ENCODE data around the gene NOBOX. TPM values are rescaled to one million over a fixed set of nuclear protein-coding genes. Genes with fewer than 3 reads are reported as not detected.

Gene NOBOX
- total and polyA plus RNA-seq, 2 donors (not counting 1 experiment from before 2014, with no cell fraction given): not detected

- H3K79me2 ChIP-seq (ENCODE audit: control insufficient read depth, insufficient read depth, low read length): no peaks in the 10 kb centered on the region
- H3K9ac ChIP-seq (ENCODE audit: low read length): no peak overlapping the region
- Mint-ChIP-seq H3K27me3 (peaks cover 18% of the 10 kb centered on the region), H3K4me1 (no peaks in the 10 kb centered on the region), H3K27ac (no peak overlapping the region), H3K4me3 (no peak overlapping the region), H3K9me3 (ENCODE audit: insufficient read depth) (no peaks in the 10 kb centered on the region)
- H3K4me1 ChIP-seq (ENCODE audit: control insufficient read depth in 2 of 2, insufficient read depth in 2 of 2, low read length in 2 of 2): no peaks in the 10 kb centered on the region
- no peaks in the 10 kb centered on the region for H3K9me3 ChIP-seq (ENCODE audit: control extremely low read depth in 1 of 3, control insufficient read depth in 2 of 3, insufficient read depth in 1 of 3, low read length in 2 of 3)
- CTCF ChIA-PET: no interaction called here
- intact Hi-C loops (cut with micrococcal nuclease): no loop called here
- no peak for TF ChIP-seq CTCF (IDR thresholded peaks at IDR 0.05)
- TF ChIP-seq EZH2 (IDR thresholded peaks at IDR 0.05; ENCODE audit: borderline replicate concordance, insufficient read depth, low read depth, low read length, poor library complexity, severe bottlenecking): no peak
- H4K20me1 ChIP-seq (ENCODE audit: control insufficient read depth, insufficient read depth, low read length, poor library complexity, severe bottlenecking): no peaks in the 10 kb centered on the region
- H2AFZ ChIP-seq (ENCODE audit: insufficient read depth, low read depth, low read length, poor library complexity, severe bottlenecking): no peak overlapping the region
- H3K36me3 ChIP-seq (replicated peaks in 1 of 2; ENCODE audit: control extremely low read depth in 1 of 2, control insufficient read depth in 1 of 2, extremely low read depth in 1 of 2, insufficient read depth in 2 of 2, low read length in 1 of 2): no peaks in the 10 kb centered on the region
- H3K4me2 ChIP-seq (replicated peaks; ENCODE audit: low read depth, low read length, poor library complexity, severe bottlenecking): no peak overlapping the region
- POLR2A ChIA-PET: no interaction called here
- WGBS (ENCODE audit: insufficient coverage): 88% methylated on average over 3 of the region's 3 CpGs
- no peak for ATAC-seq (ENCODE audit: low read depth)
- DNase-seq: no peak
- H3K4me3 ChIP-seq (ENCODE audit: control extremely low read depth in 1 of 5, extremely low read depth in 1 of 5, insufficient read depth in 1 of 5, low read depth in 2 of 5, low read length in 4 of 5): no peak overlapping the region
- peaks cover 0 to 2% (median 0%) of the 10 kb centered on the region in 4 experiments for H3K27me3 ChIP-seq (replicated peaks in 1 of 4; ENCODE audit: control extremely low read depth in 1 of 4, control insufficient read depth in 3 of 4, insufficient read depth in 4 of 4, low read length in 3 of 4)
- no peak overlapping the region for H3K27ac ChIP-seq (ENCODE audit: low read length in 2 of 2)
Observed at GRCh38 chr7:144438759-144439158, 35.3 kb upstream of the NOBOX start.

DNA sequence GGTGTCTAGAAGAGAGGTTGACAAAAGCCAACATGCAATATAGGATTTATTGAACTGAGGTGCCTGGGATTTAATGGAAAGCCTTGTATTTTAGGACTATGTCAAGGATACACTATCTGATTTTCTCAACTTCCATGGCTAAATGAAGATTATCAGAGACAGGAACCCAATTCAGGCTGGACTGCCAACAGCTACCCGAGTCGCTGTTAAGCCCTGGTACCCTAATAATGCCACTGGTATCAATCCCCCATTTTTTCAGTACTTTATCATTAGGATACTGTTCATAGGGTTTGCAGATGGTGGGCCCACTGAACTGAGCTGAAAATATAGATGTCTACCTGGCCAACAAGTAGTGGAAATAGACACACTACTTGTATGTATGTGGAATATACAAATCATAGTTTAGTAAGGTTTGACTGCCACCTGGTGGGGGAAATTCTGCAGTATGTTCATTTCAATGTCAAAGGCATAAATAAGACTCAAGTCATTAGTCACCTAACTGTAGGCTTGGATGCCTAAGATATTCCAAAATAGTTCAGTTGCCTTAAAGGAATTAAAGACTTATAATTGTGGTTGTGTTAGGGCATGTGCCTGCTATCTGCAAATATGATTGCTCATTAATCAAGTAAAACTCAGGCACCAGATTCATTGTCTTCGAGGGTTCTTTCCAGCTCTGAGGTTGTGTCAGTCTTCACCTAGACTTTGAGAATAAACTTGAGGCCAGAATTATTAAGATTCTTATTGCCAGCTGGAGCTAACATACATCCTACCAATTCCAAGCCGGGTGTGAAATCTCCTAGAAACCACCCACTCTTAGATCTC lies 34.1 kb upstream of the NOBOX start:
- H3K27ac ChIP-seq (ENCODE audit: low read length in 2 of 2): no peak overlapping the region
- no peak for ATAC-seq (ENCODE audit: low read depth)
- ChIA-PET CTCF (interaction anchor here (0.9 to 1.4 kb wide), 3 partner anchors 11 to 46 kb away, joined by 3 to 6 read pairs (median 5); no protein-coding TSS in a partner anchor), POLR2A (no interaction called here)
- H3K9ac ChIP-seq (ENCODE audit: low read length): no peak overlapping the region
- no peaks in the 10 kb centered on the region for H3K4me1 ChIP-seq (ENCODE audit: control insufficient read depth in 2 of 2, insufficient read depth in 2 of 2, low read length in 2 of 2)
- TF ChIP-seq CTCF (IDR thresholded peaks at IDR 0.05): peak; percentile 61
- no peak for TF ChIP-seq EZH2 (IDR thresholded peaks at IDR 0.05; ENCODE audit: borderline replicate concordance, insufficient read depth, low read depth, low read length, poor library complexity, severe bottlenecking)
- Mint-ChIP-seq H3K27me3 (peaks cover 27% of the 10 kb centered on the region), H3K27ac (no peak overlapping the region), H3K9me3 (ENCODE audit: insufficient read depth) (no peaks in the 10 kb centered on the region), H3K4me1 (no peaks in the 10 kb centered on the region), H3K4me3 (no peak overlapping the region)
- H2AFZ ChIP-seq (ENCODE audit: insufficient read depth, low read depth, low read length, poor library complexity, severe bottlenecking): no peak overlapping the region
- DNase-seq: peak; percentile 76
- WGBS (ENCODE audit: insufficient coverage): no CpG with 5 or more reads among the region's 4 CpGs
- H3K4me2 ChIP-seq (replicated peaks; ENCODE audit: low read depth, low read length, poor library complexity, severe bottlenecking): no peak overlapping the region
- no peak overlapping the region for H3K4me3 ChIP-seq (ENCODE audit: control extremely low read depth in 1 of 5, extremely low read depth in 1 of 5, insufficient read depth in 1 of 5, low read depth in 2 of 5, low read length in 4 of 5)
- intact Hi-C loops (cut with micrococcal nuclease): no loop called here
- no peaks in the 10 kb centered on the region for H3K9me3 ChIP-seq (ENCODE audit: control extremely low read depth in 1 of 3, control insufficient read depth in 2 of 3, insufficient read depth in 1 of 3, low read length in 2 of 3)
- peaks cover 0 to 2% (median 0%) of the 10 kb centered on the region in 4 experiments for H3K27me3 ChIP-seq (replicated peaks in 1 of 4; ENCODE audit: control extremely low read depth in 1 of 4, control insufficient read depth in 3 of 4, insufficient read depth in 4 of 4, low read length in 3 of 4)
- H3K79me2 ChIP-seq (ENCODE audit: control insufficient read depth, insufficient read depth, low read length): no peaks in the 10 kb centered on the region
- no peaks in the 10 kb centered on the region for H4K20me1 ChIP-seq (ENCODE audit: control insufficient read depth, insufficient read depth, low read length, poor library complexity, severe bottlenecking)
- no peaks in the 10 kb centered on the region for H3K36me3 ChIP-seq (replicated peaks in 1 of 2; ENCODE audit: control extremely low read depth in 1 of 2, control insufficient read depth in 1 of 2, extremely low read depth in 1 of 2, insufficient read depth in 2 of 2, low read length in 1 of 2)

All from B cell (primary cell).